Breast epithelium (tissue), 4 donors: ENCODE measurements around the gene TMEM238. TPM values are rescaled to one million over a fixed set of nuclear protein-coding genes. Genes with fewer than 3 reads are reported as not detected.
"Not testable (repeated sequence)": the region's sequence is repeated elsewhere in the genome, so short reads cannot be mapped to it uniquely, and the experiment has no call there.

Experiments
- DNase-seq, 2 donors: peaks; one replicate each; pipeline ENCODE4 v3.0.0-alpha.2; 2019; ENCODE audit warnings: low spot score in 2 of 2
- H3K27ac ChIP-seq, 2 donors: fragments of 200-600 bp; sonication (generic) in 1 of 2; one replicate each; pipeline ENCODE4 v1.5.1; 2016 to 2019; ENCODE audit warnings: mild to moderate bottlenecking in 1 of 2
- H3K27me3 ChIP-seq, 2 donors: fragments of 200-600 bp; sonication (generic) in 1 of 2; one replicate each; pipeline versions ENCODE4 v1.5.1 to v1.6.0; 2017 to 2019; ENCODE audit warnings: control low read depth in 1 of 2, mild to moderate bottlenecking in 1 of 2
- H3K36me3 ChIP-seq: fragments of 200-600 bp; one replicate; pipeline ENCODE4 v1.5.1; 2019
- H3K4me1 ChIP-seq, 2 donors: fragments of 200-600 bp; sonication (generic); one replicate each; pipeline ENCODE4 v1.5.1; 2016 to 2019; ENCODE audit warnings: control low read depth in 1 of 2
- H3K4me3 ChIP-seq, 3 donors: fragments of 200-600 bp; sonication (generic); 1 replicate in 2 of 3; 2 replicates in 1 of 3; pipeline ENCODE4 v1.5.1; 2016 to 2019; ENCODE audit warnings: mild to moderate bottlenecking in 3 of 3, moderate library complexity in 2 of 3
- H3K9me3 ChIP-seq, 2 donors: fragments of 200-600 bp; sonication (generic) in 1 of 2; one replicate each; pipeline ENCODE4 v1.5.1; 2016 to 2019; ENCODE audit warnings: control low read depth in 1 of 2
- POLR2A ChIP-seq: fragments of 450-650 bp; IDR thresholded peaks from one replicate; pipeline ENCODE4 v1.6.1; 2016; ENCODE audit warnings: antibody characterized with exemption, mild to moderate bottlenecking, moderate library complexity
- POLR2AphosphoS5 ChIP-seq, 3 donors: sonication (generic); formaldehyde crosslinking; IDR thresholded peaks; one replicate each; pipeline ENCODE4 v1.6.1; 2017; ENCODE audit warnings: antibody characterized with exemption in 3 of 3
- intact Hi-C: fragments of 100-400 bp; cut with DNase I; formaldehyde crosslinking; loops from one replicate; pipeline ENCODE4 v1.15.1; 2023; ENCODE audit warnings: low total_unique reads
- total RNA-seq, 3 donors: library from RNA; depleted of rRNA; stranded (reverse); fragments of >200 nt; gene quantifications; one replicate each; pipeline ENCODE4 v1.1.0, GENCODE V29; 2016
- TF ChIP-seq, protein P1 (sequence below), 3 donors: fragments of 450-650 bp; IDR thresholded peaks; one replicate each; pipeline ENCODE4 v1.5.1; 2016 to 2017; ENCODE audit warnings: antibody characterized with exemption in 3 of 3, mild to moderate bottlenecking in 3 of 3, moderate library complexity in 3 of 3

The TMEM238 gene
- total RNA-seq, 3 donors from 2014 or later = 4.5 to 12.7 (median 9.8) TPM

DNA sequence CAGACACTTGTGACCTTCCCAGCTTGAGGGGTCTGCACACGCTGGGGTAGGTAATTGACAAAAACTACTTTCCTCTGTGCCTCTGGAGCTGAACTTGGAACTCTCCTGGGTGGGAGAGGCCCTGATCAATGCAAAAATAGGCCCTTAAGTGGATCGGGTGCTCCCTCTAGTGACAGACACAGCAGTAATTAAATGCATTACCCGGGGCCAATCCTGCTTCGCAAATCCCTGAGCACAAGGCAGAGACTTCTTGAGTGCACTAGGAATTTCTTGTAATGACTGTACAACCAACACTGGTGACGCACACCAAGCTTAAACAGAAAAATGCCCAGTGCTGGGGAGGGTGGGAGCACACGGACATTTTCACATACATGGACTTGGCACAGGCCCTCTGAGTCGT, 34.1 kb upstream of the TMEM238 start:
- Histone ChIP-seq H3K27ac (no peak overlapping the region), H3K4me1 (no peaks in the 10 kb centered on the region), H3K36me3 (no peaks in the 10 kb centered on the region), H3K4me3 (no peak overlapping the region), H3K27me3 (peaks cover 0 to 10% of the 10 kb centered on the region in 2 donors), H3K9me3 (no peaks in the 10 kb centered on the region)
- intact Hi-C loops = loop anchor here (5.0 kb wide), 1 partner anchor 84 kb away; no protein-coding TSS in a partner anchor
- DNase-seq = peak in 1 of 2 donors; percentile 35
- no peak for TF ChIP-seq POLR2A
- TF ChIP-seq, protein P1, sequence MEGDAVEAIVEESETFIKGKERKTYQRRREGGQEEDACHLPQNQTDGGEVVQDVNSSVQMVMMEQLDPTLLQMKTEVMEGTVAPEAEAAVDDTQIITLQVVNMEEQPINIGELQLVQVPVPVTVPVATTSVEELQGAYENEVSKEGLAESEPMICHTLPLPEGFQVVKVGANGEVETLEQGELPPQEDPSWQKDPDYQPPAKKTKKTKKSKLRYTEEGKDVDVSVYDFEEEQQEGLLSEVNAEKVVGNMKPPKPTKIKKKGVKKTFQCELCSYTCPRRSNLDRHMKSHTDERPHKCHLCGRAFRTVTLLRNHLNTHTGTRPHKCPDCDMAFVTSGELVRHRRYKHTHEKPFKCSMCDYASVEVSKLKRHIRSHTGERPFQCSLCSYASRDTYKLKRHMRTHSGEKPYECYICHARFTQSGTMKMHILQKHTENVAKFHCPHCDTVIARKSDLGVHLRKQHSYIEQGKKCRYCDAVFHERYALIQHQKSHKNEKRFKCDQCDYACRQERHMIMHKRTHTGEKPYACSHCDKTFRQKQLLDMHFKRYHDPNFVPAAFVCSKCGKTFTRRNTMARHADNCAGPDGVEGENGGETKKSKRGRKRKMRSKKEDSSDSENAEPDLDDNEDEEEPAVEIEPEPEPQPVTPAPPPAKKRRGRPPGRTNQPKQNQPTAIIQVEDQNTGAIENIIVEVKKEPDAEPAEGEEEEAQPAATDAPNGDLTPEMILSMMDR (IDR thresholded peaks at IDR 0.05) = peak; percentile 38 to 68 (median 68)

DNA sequence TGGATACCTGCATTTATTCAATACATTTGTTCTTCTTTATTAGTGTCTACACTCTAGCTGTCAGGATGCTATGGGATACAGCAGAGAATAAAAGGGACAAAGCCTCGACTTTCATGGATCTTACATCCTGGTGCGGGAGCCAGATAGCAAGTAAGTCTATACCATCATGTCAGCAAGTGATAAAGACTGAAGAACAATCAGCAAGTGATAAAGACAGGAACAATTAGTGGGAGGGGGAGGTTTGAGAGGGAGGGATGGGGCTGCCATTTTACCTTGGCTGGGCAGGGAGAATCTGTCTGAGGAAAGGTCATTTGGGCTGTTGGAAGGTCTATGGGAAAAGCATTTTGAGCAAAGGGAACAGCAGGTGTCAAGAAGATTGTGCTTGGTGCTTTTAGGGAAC, 26.1 kb upstream of the TMEM238 start:
- Histone ChIP-seq H3K27ac (no peak overlapping the region), H3K9me3 (no peaks in the 10 kb centered on the region), H3K36me3 (no peaks in the 10 kb centered on the region), H3K4me3 (no peak overlapping the region), H3K4me1 (peaks cover 4 to 10% of the 10 kb centered on the region in 2 donors), H3K27me3 (no peaks in the 10 kb centered on the region)
- no peak for TF ChIP-seq POLR2A
- TF ChIP-seq, protein P1 (IDR thresholded peaks at IDR 0.05) = no peak
- TF ChIP-seq POLR2AphosphoS5 (IDR thresholded peaks at IDR 0.05) = no peak
- intact Hi-C loops = no loop called here
- DNase-seq = no peak

DNA sequence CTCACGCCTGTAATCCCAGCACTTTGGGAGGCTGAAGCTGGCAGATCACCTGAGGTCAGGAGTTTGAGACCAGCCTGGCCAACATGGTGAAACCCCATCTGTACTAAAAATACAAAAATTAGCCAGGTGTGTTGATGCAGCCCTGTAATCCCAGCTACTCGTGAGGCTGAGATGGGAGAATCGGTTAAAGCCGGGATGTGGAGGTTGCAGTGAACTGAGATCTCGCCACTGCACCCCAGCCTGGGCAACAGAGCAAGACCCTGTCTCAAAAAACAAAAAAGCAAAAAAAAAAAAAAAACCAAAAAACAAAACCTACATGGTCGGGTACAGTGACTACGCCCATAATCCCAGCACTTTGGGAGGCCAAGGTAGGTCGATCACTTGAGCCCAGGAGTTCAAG, 25.1 kb upstream of the TMEM238 start:
- DNase-seq, H3K4me1 ChIP-seq, H3K9me3 ChIP-seq, H3K4me3 ChIP-seq, intact Hi-C loops, H3K36me3 ChIP-seq, H3K27ac ChIP-seq, H3K27me3 ChIP-seq: not testable (repeated sequence)

DNA sequence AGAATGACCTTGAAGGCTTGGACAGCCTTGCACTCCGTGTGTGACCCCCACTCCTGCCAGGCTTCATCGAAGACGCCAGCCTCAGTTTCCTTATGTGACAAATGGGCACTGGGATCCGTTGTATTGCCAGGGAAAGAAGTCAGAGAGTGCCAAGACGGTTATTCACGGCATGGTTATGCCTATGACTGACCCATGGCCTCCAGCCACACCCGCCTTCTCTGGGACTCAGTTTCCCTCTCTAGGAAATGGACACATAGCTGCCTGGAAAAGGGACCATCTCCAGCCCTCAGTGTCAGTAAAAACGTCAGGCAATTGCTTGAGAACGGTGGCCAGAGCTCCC, 24.4 kb upstream of the TMEM238 start:
- Histone ChIP-seq H3K4me1 (peaks cover 4 to 10% of the 10 kb centered on the region in 2 donors), H3K4me3 (peak overlapping the region; percentile 94 to 95 (median 95)), H3K36me3 (no peaks in the 10 kb centered on the region), H3K9me3 (no peaks in the 10 kb centered on the region), H3K27me3 (no peaks in the 10 kb centered on the region), H3K27ac (peak overlapping the region; percentile 93 to 99)
- TF ChIP-seq, protein P1 (IDR thresholded peaks at IDR 0.05) = peak in 1 of 3 donors; percentile 10
- TF ChIP-seq POLR2A (no peak), POLR2AphosphoS5 (IDR thresholded peaks at IDR 0.05) (no peak)
- intact Hi-C loops = no loop called here
- peak in 1 of 2 donors; percentile 25 for DNase-seq

DNA sequence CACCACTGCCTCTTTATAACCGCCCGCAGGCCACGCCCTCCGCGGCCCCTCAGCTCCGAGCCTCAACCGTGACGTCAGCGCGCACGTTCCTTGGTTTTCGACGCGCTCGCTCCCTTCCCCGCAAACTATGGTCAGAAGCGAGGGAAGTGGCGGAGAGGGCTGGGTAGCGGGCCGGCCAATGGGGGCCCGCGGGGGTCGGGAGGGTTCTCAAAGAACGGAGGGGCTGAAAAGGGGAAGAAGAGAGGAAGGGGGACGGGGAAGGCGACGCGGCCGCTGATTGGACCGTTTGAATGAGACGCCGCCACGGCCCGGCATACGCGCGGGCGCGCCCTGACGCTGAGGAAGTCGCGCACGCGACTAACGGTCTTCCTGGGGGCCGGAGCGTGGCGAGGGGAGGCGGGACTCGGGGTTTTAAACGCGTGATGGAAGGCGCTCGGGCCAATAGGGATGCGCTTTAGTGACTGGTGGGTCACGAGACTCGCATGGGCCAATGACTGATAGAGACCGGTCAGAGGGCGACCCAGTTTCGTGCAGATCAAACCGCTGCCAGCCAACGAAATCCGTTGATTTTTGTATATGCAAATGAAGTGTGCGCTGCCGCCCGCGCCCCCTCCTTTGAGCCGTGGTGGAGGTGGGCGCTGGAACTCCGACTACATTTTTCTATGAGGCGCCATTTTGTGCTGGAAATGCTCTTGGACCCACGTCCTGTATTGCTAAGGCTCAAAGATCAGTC, 23.9 kb upstream of the TMEM238 start:
- Histone ChIP-seq H3K27ac (peak overlapping the region; percentile 93 to 99), H3K27me3 (no peaks in the 10 kb centered on the region), H3K4me1 (peaks cover 4 to 10% of the 10 kb centered on the region in 2 donors), H3K4me3 (peak overlapping the region; percentile 94 to 95 (median 95)), H3K36me3 (no peaks in the 10 kb centered on the region), H3K9me3 (no peaks in the 10 kb centered on the region)
- peak; percentile 98 for DNase-seq
- intact Hi-C loops = no loop called here
- TF ChIP-seq, protein P1 (IDR thresholded peaks at IDR 0.05) = no peak
- TF ChIP-seq POLR2AphosphoS5 (IDR thresholded peaks at IDR 0.05) (peak; percentile 59 to 93 (median 65)), POLR2A (peak; percentile 34)
